GM12874 (cell line): ENCODE results near the gene DGKZ.

ENCODE experiments used
- CTCF ChIP-seq: IDR thresholded peaks from 2 replicates; pipeline ENCODE4 v1.5.1; 2011; ENCODE audit warnings: low read depth, mild to moderate bottlenecking, control low read depth, low read length, moderate library complexity; ENCODE audit not compliant: insufficient read depth

The DGKZ gene

GRCh38 chr11:46421257-46421880 is 74.1 kb downstream of the DGKZ start:
- TF ChIP-seq CTCF: no peak

DNA sequence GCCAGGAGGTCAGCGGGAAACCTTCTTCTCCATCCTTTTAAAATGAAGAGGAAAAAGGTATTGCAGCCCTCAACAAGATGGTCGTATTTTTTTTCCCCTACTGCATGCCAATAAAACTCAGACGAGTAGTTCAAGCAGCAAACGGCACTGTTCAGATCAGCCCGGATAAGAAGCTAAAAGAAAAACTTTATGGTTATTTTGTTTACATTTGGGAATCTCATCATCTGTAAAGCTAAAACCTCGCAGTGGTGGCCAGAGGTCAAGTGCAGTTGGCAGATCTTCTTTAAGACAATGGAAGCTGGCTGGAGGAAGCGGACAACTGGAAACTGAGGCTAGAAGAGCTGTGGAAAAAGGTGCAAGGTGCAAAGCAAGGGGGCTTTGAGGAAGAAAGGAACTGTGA is 75.3 kb downstream of the DGKZ start:
- TF ChIP-seq CTCF: no peak

GRCh38 chr11:46426233-46426991 is 79.1 kb downstream of the DGKZ start:
- TF ChIP-seq CTCF: no peak

DNA sequence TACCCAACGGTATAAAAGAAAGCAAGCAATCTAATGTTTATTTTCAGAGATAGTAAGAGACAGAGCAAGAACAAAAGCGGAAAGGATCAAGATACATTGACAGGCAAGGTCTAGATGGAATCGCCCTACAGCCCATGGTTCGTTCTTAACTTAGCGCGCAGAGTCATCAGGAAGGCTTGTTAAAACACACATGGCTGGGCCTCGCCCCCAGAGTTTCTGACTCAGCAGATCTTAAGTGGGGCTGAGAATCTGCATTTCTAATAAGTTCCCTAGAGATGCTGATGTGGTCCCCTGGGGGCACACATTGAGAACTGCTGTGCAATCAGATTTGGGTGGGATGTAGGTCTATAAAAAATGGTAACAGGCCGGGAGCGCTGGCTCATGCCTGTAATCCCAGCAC is 80.1 kb downstream of the DGKZ start:
- TF ChIP-seq CTCF: no peak

- TF ChIP-seq CTCF: no peak
Observed at GRCh38 chr11:46429717-46430116, 82.5 kb downstream of the DGKZ start.
